ACC112 (cell line): ENCODE results near the gene ZNF423.

Experiments
- H2AFZ ChIP-seq: fragments of 200-600 bp; sonication (generic); one replicate; pipeline ENCODE4 v1.6.0; 2017; ENCODE audit warnings: antibody characterized with exemption, low read length; ENCODE audit not compliant: unreplicated experiment
- H3K27ac ChIP-seq: fragments of 200-600 bp; sonication (generic); 2 replicates; pipeline ENCODE4 v1.5.1; 2014; ENCODE audit warnings: low read depth, mild to moderate bottlenecking, antibody characterized with exemption, low read length, moderate library complexity
- H3K27me3 ChIP-seq: fragments of 200-600 bp; sonication (generic); 2 replicates; pipeline ENCODE4 v1.6.1; 2014; ENCODE audit warnings: mild to moderate bottlenecking, antibody characterized with exemption, low read length, moderate library complexity, mixed read lengths; ENCODE audit not compliant: insufficient read depth
- H3K36me3 ChIP-seq: fragments of 200-600 bp; sonication (generic); 2 replicates; pipeline ENCODE4 v1.6.1; 2016; ENCODE audit warnings: mild to moderate bottlenecking, antibody characterized with exemption, low read length, moderate library complexity, mixed read lengths; ENCODE audit not compliant: insufficient read depth
- H3K4me1 ChIP-seq: fragments of 200-600 bp; sonication (generic); one replicate; pipeline ENCODE4 v1.6.1; 2016; ENCODE audit warnings: low read length, mixed read lengths; ENCODE audit not compliant: insufficient read depth, unreplicated experiment, control insufficient read depth
- H3K4me3 ChIP-seq: fragments of 200-600 bp; sonication (generic); 2 replicates; pipeline ENCODE4 v1.5.1; 2014; ENCODE audit warnings: mild to moderate bottlenecking, low read depth, low read length
- H3K79me2 ChIP-seq: fragments of 200-600 bp; sonication (generic); one replicate; pipeline ENCODE4 v1.6.0; 2016; ENCODE audit warnings: low read length; ENCODE audit not compliant: control insufficient read depth, unreplicated experiment, insufficient read depth

Gene ZNF423

DNA sequence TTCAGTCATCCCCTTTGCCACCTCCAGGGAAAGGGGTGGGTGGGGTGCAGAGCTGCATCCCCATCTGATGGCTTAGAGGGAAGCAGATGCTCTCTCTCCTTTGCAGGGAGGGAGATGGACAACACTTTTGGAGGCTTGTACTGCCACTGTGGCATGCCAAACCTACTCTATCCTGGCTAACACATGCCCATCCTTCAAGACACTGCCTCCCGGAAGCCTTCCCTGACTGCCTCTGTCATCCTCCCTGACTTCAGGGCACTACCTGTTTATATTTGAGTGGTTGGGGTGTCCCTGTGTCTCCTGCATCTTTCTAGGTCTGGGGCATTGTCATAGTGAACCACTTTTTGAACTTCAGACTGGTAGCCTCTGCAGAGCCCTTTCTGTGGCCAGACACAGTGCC lies 202.3 kb downstream of the ZNF423 start:
- H3K4me1 ChIP-seq, result peaks cover 42% of the 10 kb centered on the region
- H3K27ac ChIP-seq, result peak overlapping the region; percentile 78; the same call in 1 of the 2 replicates
- no peaks in the 10 kb centered on the region for H3K79me2 ChIP-seq
- no peaks in the 10 kb centered on the region for H3K36me3 ChIP-seq
- no peak overlapping the region for H2AFZ ChIP-seq
- no peaks in the 10 kb centered on the region for H3K27me3 ChIP-seq
- H3K4me3 ChIP-seq, result no peak overlapping the region

DNA sequence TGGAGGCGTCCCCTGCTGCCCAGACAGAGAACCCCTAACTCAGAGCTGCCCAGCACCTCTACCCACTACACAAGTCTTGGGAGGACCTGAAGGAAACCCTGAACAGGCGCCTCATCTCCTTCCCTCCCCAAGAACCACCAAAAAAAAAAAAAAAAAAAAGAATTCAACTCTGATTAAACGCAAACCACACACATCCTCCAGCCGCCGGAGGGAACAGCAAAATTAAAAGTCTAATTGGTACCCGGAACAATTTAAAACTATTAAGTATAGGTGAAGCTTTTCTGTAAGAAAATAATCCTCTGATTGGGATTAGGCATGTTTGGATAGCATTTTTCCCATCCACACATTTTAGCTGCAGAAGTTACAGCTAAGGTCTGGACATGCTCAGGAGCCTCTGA lies 202.7 kb downstream of the ZNF423 start:
- H2AFZ ChIP-seq, result peak overlapping the region; percentile 73
- peak overlapping the region; percentile 78 for H3K27ac ChIP-seq
- H3K36me3 ChIP-seq, result no peaks in the 10 kb centered on the region
- H3K27me3 ChIP-seq, result no peaks in the 10 kb centered on the region
- H3K4me3 ChIP-seq, result peak overlapping the region; percentile 52
- no peaks in the 10 kb centered on the region for H3K79me2 ChIP-seq
- H3K4me1 ChIP-seq, result peaks cover 42% of the 10 kb centered on the region

DNA sequence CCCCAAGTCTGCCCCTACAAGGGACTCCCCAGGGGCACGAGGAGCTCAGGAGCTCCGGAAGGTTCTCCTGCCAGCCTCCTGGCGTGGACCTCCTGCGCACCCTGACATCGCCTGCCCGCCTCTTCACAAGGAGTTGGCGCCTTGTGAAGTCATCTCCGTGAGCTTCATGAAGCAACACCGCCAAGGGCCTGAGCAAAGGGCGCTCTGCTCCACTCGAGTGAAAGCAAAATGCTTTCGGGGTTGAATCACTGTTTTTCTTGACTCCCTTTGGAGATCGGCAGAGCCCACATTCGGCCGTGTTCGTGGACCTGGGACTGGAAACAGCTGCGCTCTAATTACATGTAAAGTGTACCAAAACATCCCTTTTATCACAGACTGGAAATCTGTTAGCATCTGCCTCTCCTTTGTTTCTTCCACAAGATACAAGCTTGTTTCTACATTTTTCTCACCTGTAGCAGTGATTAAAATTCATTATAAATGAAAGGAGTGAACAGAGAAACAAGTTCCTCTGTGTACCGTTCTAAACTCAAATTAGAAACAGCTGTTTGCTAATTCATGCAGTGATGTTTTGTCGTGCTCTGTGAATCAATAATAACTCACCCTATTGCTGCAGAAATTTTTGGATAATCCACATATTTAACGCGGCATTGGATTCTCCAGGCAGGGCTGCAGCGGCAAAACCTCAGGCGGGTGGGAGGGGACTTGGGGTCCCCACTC lies 203.3 kb downstream of the ZNF423 start:
- Histone ChIP-seq H3K4me1 (peaks cover 42% of the 10 kb centered on the region), H3K36me3 (no peaks in the 10 kb centered on the region), H3K27me3 (no peaks in the 10 kb centered on the region), H2AFZ (peak overlapping the region; percentile 73), H3K27ac (peak overlapping the region; percentile 78), H3K4me3 (peak overlapping the region; percentile 52), H3K79me2 (no peaks in the 10 kb centered on the region)

DNA sequence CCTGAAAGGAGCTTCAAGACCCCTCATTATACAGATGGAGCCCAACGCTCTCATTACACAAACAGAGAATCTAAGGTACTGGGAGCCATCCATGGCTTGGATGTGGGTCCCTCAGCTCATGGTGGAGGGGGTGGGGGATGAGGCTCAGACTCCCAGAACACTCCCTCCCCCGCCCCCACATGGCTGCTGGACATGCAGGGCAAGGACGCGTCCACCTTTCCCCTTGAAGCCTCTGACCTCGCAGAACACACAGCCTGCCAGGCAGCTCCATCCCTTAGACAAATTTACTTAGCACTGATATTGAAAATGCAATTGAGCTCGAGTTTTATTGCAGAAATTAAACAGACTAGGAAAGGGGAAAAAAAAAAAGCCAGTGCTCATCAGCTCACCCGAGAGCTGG lies 203.9 kb downstream of the ZNF423 start:
- peak overlapping the region; percentile 73 for H2AFZ ChIP-seq
- peak overlapping the region; percentile 78 for H3K27ac ChIP-seq
- no peaks in the 10 kb centered on the region for H3K27me3 ChIP-seq
- 0 out of 2 replicates have a peak, but pooled peaks cover 5% of the 10 kb centered on the region for H3K36me3 ChIP-seq
- no peaks in the 10 kb centered on the region for H3K79me2 ChIP-seq
- peak overlapping the region; percentile 52 for H3K4me3 ChIP-seq
- peaks cover 42% of the 10 kb centered on the region for H3K4me1 ChIP-seq

DNA sequence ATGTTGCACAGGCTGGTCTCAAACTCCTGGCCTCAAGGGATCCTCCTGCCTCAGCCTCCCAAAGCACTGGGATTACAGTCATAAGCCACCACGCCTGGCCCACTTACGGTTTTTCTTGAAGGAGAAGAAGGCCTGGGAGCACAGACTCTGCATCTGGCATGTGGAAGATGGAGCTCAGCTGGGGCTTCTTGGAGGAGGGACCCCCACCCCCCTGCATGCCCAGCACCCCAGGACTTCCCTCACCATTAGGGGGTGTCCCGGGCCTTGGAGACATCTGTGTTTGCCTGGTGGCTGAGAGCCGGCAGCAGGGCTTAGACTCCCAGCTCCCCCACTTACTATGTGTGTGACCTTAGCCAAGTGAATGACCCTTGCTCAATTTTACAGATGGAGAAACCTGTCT lies 204.7 kb downstream of the ZNF423 start:
- Histone ChIP-seq H3K4me3 (no peak overlapping the region), H3K27me3 (no peaks in the 10 kb centered on the region), H3K36me3 (0 out of 2 replicates have a peak, but pooled peaks cover 7% of the 10 kb centered on the region), H3K4me1 (peaks cover 42% of the 10 kb centered on the region), H2AFZ (no peak overlapping the region), H3K79me2 (no peaks in the 10 kb centered on the region), H3K27ac (no peak overlapping the region)

DNA sequence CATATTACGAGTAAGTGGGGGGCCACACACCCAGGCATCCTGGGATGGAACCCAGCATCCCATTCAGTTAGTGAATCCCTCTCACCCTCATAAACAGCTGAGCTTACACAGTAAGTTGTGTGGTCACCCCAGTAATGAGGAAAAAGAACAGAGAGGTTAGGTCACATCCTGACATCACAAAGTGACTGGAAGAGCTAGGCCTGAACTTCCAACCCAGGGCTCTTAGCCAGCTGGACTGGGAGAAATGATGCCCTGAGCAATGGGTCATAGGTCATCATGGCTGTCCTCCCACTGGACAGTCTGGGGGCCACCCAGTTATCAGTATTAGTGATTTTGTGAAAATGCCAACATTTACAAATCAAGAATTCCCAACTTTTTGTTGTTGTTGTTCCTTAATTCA lies 205.3 kb downstream of the ZNF423 start:
- no peak overlapping the region for H3K4me3 ChIP-seq
- peak overlapping the region; percentile 70; the same call in 1 of the 2 replicates for H3K27ac ChIP-seq
- no peaks in the 10 kb centered on the region for H3K79me2 ChIP-seq
- peaks cover 42% of the 10 kb centered on the region for H3K4me1 ChIP-seq
- H2AFZ ChIP-seq, result no peak overlapping the region
- H3K36me3 ChIP-seq, result 0 out of 2 replicates have a peak, but pooled peaks cover 7% of the 10 kb centered on the region
- no peaks in the 10 kb centered on the region for H3K27me3 ChIP-seq

DNA sequence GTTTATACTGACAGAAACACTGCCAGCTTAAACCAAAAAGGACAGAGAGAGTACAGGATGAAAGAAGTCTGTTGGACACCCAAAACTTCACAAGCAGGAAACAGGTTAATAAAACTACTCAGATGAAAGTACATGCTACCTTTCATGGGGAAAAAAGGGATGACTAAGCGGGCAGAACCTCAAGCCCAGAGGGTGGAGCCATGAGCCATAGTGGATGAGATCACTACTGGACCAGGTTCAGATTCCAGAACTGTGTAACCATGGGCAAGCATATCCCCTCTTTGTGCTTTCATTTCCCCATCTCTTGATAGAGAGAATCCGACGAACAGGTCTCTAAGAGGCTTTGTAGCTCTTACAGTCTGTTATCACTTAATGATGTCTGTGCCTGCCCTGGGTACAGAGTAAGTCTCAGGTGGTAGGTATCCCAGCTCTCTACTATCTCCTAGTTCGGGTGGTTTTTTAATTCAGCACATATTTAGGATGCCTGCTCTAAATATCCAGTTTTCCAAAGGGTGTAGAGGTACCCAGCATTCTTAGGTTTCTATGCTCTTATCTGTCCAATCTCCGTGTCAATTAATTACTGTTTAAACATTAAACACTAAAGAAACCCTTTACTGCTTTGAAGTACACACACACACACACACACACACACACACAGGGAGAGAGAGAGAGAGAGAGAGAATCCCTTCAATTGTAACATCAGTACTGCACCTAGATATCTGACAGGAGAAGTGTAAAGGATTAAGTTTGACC lies 206.7 kb downstream of the ZNF423 start:
- Histone ChIP-seq H2AFZ (no peak overlapping the region), H3K79me2 (no peaks in the 10 kb centered on the region), H3K27ac (peak overlapping the region; percentile 70), H3K4me3 (no peak overlapping the region), H3K4me1 (peaks cover 44% of the 10 kb centered on the region), H3K27me3 (no peaks in the 10 kb centered on the region), H3K36me3 (0 out of 2 replicates have a peak, but pooled peaks cover 9% of the 10 kb centered on the region)

DNA sequence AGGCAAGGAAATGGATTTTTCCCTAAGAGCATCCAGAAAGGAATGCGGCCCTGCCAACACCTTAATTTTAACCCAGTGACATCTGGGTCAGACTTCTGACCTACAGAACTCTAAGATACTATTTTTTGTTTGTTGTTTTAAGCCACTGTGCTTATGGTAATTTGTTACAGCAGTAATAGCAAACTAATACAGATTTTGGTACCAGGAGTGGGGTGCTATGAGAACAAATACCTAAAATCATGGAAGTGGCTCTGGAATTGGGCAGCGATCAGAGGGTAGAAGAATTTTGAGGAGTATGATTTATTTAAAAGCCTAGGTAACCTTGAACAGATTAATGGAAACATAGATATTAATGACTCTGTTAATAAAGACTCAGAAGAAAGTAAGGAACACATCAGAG lies 208.2 kb downstream of the ZNF423 start:
- no peak overlapping the region for H2AFZ ChIP-seq
- H3K27me3 ChIP-seq, result no peaks in the 10 kb centered on the region
- H3K79me2 ChIP-seq, result no peaks in the 10 kb centered on the region
- peaks cover 44% of the 10 kb centered on the region for H3K4me1 ChIP-seq
- no peak overlapping the region for H3K4me3 ChIP-seq
- H3K36me3 ChIP-seq, result 0 out of 2 replicates have a peak, but pooled peaks cover 9% of the 10 kb centered on the region
- no peak overlapping the region for H3K27ac ChIP-seq

DNA sequence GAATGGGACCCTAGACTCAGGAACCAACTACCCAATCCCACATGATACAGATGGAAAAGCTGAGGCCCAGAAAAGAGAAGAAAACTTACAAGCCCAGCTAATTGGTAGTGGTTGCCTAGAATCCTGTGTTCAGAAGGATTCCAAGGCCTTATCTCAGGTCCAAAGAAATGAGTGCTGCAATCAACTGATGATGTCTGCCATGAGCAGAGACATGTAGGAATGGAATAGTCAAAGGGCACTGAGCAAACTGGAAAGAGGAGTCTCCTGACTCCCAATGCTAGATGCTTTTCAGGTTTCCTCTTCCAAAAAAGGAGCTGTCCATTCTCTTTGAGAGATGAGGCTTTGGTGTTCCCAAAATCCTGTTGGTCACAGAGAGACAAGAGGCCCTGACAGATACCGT lies 210.6 kb downstream of the ZNF423 start:
- Histone ChIP-seq H3K79me2 (no peaks in the 10 kb centered on the region), H3K36me3 (0 out of 2 replicates have a peak, but pooled peaks cover 9% of the 10 kb centered on the region), H3K27me3 (no peaks in the 10 kb centered on the region), H2AFZ (no peak overlapping the region), H3K4me3 (no peak overlapping the region), H3K4me1 (peaks cover 47% of the 10 kb centered on the region), H3K27ac (peak overlapping the region; percentile 94)

DNA sequence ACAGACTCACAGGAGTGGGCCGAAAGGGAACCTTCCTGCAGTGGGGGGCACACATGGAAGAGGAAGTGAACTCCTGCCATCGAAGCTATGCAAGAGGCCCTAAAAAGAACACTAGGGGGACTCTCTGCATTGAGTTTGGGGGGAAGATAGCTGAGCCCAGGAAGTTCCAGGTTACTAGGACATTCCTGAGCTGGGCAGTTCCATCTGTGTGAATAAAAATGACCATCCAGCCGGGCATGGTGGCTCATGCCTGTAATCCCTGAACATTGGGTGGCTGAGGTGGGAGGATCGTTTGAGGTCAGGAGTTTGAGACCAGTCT lies 211.8 kb downstream of the ZNF423 start:
- Histone ChIP-seq H2AFZ (peak overlapping the region; percentile 4), H3K36me3 (0 out of 2 replicates have a peak, but pooled peaks cover 9% of the 10 kb centered on the region), H3K4me3 (peak overlapping the region; percentile 53), H3K27me3 (no peaks in the 10 kb centered on the region), H3K27ac (peak overlapping the region; percentile 94), H3K79me2 (no peaks in the 10 kb centered on the region), H3K4me1 (peaks cover 47% of the 10 kb centered on the region)
